H9 (cell line): ENCODE results near the gene FCN2. TPM values are rescaled to one million over a fixed set of nuclear protein-coding genes. Genes with fewer than 3 reads are reported as not detected.

Experiments
- DNase-seq: peaks from one replicate; pipeline ENCODE4 v3.0.0-alpha.2; 2017
- H2AFZ ChIP-seq: one replicate; pipeline ENCODE4 v1.6.1; 2013; ENCODE audit warnings: mild to moderate bottlenecking, low read length, control low read depth, moderate library complexity
- H2AK5ac ChIP-seq: 2 replicates; pipeline ENCODE4 v1.6.1; 2013; ENCODE audit warnings: low read length, control low read depth, mixed read lengths; ENCODE audit not compliant: insufficient read length
- H2BK120ac ChIP-seq: one replicate; pipeline ENCODE4 v1.6.1; 2013; ENCODE audit warnings: low read depth, mild to moderate bottlenecking, low read length, control low read depth, inconsistent platforms; ENCODE audit not compliant: poor library complexity, severe bottlenecking
- H2BK12ac ChIP-seq: 2 replicates; pipeline ENCODE4 v1.6.1; 2013; ENCODE audit warnings: low read length, control low read depth, mixed read lengths, low read depth; ENCODE audit not compliant: insufficient read length
- H2BK15ac ChIP-seq: 2 replicates; pipeline ENCODE4 v1.6.1; 2013; ENCODE audit warnings: low read depth, low read length, control low read depth
- H2BK20ac ChIP-seq: one replicate; pipeline ENCODE4 v1.6.1; 2013; ENCODE audit warnings: low read depth, mild to moderate bottlenecking, low read length, control low read depth, inconsistent platforms; ENCODE audit not compliant: poor library complexity, severe bottlenecking
- H2BK5ac ChIP-seq: 2 replicates; pipeline ENCODE4 v1.6.1; 2013; ENCODE audit warnings: low read length, control low read depth, mixed read lengths; ENCODE audit not compliant: insufficient read length
- H3K14ac ChIP-seq: 2 replicates; pipeline ENCODE4 v1.6.1; 2013; ENCODE audit warnings: low read length, control low read depth; ENCODE audit not compliant: insufficient read depth
- H3K18ac ChIP-seq: 2 replicates; pipeline ENCODE4 v1.6.1; 2013; ENCODE audit warnings: low read depth, mild to moderate bottlenecking, mixed read lengths, low read length, control low read depth; ENCODE audit not compliant: insufficient read length
- H3K23ac ChIP-seq: 2 replicates; pipeline ENCODE4 v1.6.1; 2013; ENCODE audit warnings: low read length, control low read depth, mixed read lengths, low read depth; ENCODE audit not compliant: insufficient read length
- H3K23me2 ChIP-seq: 2 replicates; pipeline ENCODE4 v1.6.1; 2013; ENCODE audit warnings: low read depth, mild to moderate bottlenecking, mixed read lengths, low read length, control low read depth; ENCODE audit not compliant: insufficient read length, poor library complexity, severe bottlenecking
- H3K27ac ChIP-seq: 2 replicates; pipeline ENCODE4 v1.5.1; 2013; ENCODE audit warnings: low read length, control low read depth, mixed read lengths, low read depth; ENCODE audit not compliant: insufficient read length
- H3K27me3 ChIP-seq: 2 replicates; pipeline ENCODE4 v1.6.1; 2013; ENCODE audit warnings: low read length, control low read depth, inconsistent platforms; ENCODE audit not compliant: insufficient read depth
- H3K4ac ChIP-seq: 2 replicates; pipeline ENCODE4 v1.6.1; 2013; ENCODE audit warnings: low read depth, mild to moderate bottlenecking, control low read depth, inconsistent platforms, low read length, moderate library complexity
- H3K4me1 ChIP-seq: 2 replicates; pipeline ENCODE4 v1.6.1; 2013; ENCODE audit warnings: low read length, control low read depth, inconsistent platforms; ENCODE audit not compliant: insufficient read depth
- H3K4me2 ChIP-seq: 2 replicates; pipeline ENCODE4 v1.6.1; 2013; ENCODE audit warnings: low read length, control low read depth, mixed read lengths; ENCODE audit not compliant: insufficient read length, insufficient read depth
- H3K56ac ChIP-seq: 2 replicates; pipeline ENCODE4 v1.6.1; 2013; ENCODE audit warnings: low read depth, mild to moderate bottlenecking, mixed read lengths, low read length, control low read depth; ENCODE audit not compliant: insufficient read length
- H3K79me1 ChIP-seq: 2 replicates; pipeline ENCODE4 v1.6.1; 2013; ENCODE audit warnings: low read depth, mild to moderate bottlenecking, moderate library complexity, low read length, control low read depth, inconsistent platforms; ENCODE audit not compliant: insufficient read depth, poor library complexity, severe bottlenecking
- H3K79me2 ChIP-seq: 2 replicates; pipeline ENCODE4 v1.6.1; 2013; ENCODE audit warnings: low read length, control low read depth, inconsistent platforms; ENCODE audit not compliant: insufficient read depth
- H3K9ac ChIP-seq: 2 replicates; pipeline ENCODE4 v1.6.1; 2013; ENCODE audit warnings: low read length, control low read depth, mixed read lengths; ENCODE audit not compliant: insufficient read length; ENCODE audit errors: extremely low read depth
- H3K9me3 ChIP-seq: one replicate; pipeline ENCODE4 v1.6.1; 2013; ENCODE audit warnings: low read depth, low read length, inconsistent platforms; ENCODE audit not compliant: control insufficient read depth
- H3T11ph ChIP-seq: one replicate; pipeline ENCODE4 v1.6.1; 2013; ENCODE audit warnings: mild to moderate bottlenecking, low read length, control low read depth, inconsistent platforms
- H4K20me1 ChIP-seq: one replicate; pipeline ENCODE4 v1.6.1; 2013; ENCODE audit not compliant: control insufficient read depth, insufficient read length, insufficient read depth
- H4K5ac ChIP-seq: 2 replicates; pipeline ENCODE4 v1.6.1; 2013; ENCODE audit warnings: low read depth, mild to moderate bottlenecking, mixed read lengths, low read length, control low read depth; ENCODE audit not compliant: insufficient read length
- H4K8ac ChIP-seq: replicated peaks from 2 replicates; pipeline ENCODE4 v1.6.1; 2013; ENCODE audit warnings: low read length, control low read depth, mixed read lengths, low read depth; ENCODE audit not compliant: insufficient read length
- H4K91ac ChIP-seq: 2 replicates; pipeline ENCODE4 v1.6.1; 2013; ENCODE audit warnings: low read depth, mild to moderate bottlenecking, moderate library complexity, mixed read lengths, low read length, control low read depth; ENCODE audit not compliant: insufficient read length
- H3K27ac Mint-ChIP-seq, 3 experiments: 2 replicates in 2 of 3; 3 replicates in 1 of 3; pipeline ENCODE4 v1.8.0; 2020 to 2021; ENCODE audit warnings: mixed read lengths in 3 of 3, mild to moderate bottlenecking in 1 of 3, moderate library complexity in 1 of 3
- H3K27me3 Mint-ChIP-seq: 2 replicates; pipeline ENCODE4 v1.8.0; 2021; ENCODE audit warnings: low read depth, mild to moderate bottlenecking, moderate library complexity, mixed read lengths
- H3K36me3 Mint-ChIP-seq, 3 experiments: 2 replicates in 2 of 3; 3 replicates in 1 of 3; pipeline ENCODE4 v1.8.0; 2020 to 2021; ENCODE audit warnings: low read depth in 3 of 3, mixed read lengths in 3 of 3; ENCODE audit not compliant: insufficient read depth in 1 of 3
- H3K4me1 Mint-ChIP-seq, 2 experiments: 2 replicates each; pipeline ENCODE4 v1.8.0; 2020; ENCODE audit warnings: mixed read lengths in 2 of 2
- H3K4me3 Mint-ChIP-seq, 2 experiments: 2 replicates in 1 of 2; 3 replicates in 1 of 2; pipeline ENCODE4 v1.8.0; 2020 to 2021; ENCODE audit warnings: mild to moderate bottlenecking in 2 of 2, mixed read lengths in 2 of 2, moderate library complexity in 1 of 2
- H3K9me3 Mint-ChIP-seq, 2 experiments: 2 replicates in 1 of 2; 3 replicates in 1 of 2; pipeline ENCODE4 v1.8.0; 2020; ENCODE audit warnings: mild to moderate bottlenecking in 2 of 2, mixed read lengths in 2 of 2, moderate library complexity in 1 of 2
- CTCF ChIP-seq: fragments of 200-600 bp; sonication (generic); conservative IDR thresholded peaks from 3 replicates; pipeline ENCODE4 v1.8.0; 2021; ENCODE audit warnings: antibody characterized with exemption, mild to moderate bottlenecking
- WGBS: extraction: QIAGEN DNeasy Blood & Tissue Kit; methylation state at CpG from one replicate; pipeline ENCODE4 v1.1.7; 2013; ENCODE audit warnings: missing lambda C conversion rate, low lambda C conversion rate, mixed read lengths; ENCODE audit not compliant: insufficient read length; ENCODE audit errors: extremely low coverage; 5-methylcytosine and 5-hydroxymethylcytosine counted together
- total RNA-seq: library from RNA; stranded (reverse); gene quantifications from 2 replicates; pipeline ENCODE4 v1.2.1, GENCODE V29; 2021

FCN2 gene
- total RNA-seq, 1 experiment from 2014 or later = not detected

- H3K4me3 Mint-ChIP-seq = no peak overlapping the region
- no peaks in the 10 kb centered on the region for H3K23me2 ChIP-seq
- H2BK15ac ChIP-seq = no peak overlapping the region
- no peak for TF ChIP-seq CTCF
- no peaks in the 10 kb centered on the region for H3K27me3 ChIP-seq
- no peak overlapping the region for H3K9ac ChIP-seq
- no peak overlapping the region for H2AFZ ChIP-seq
- peaks cover 0 to under 1% (median 0%) of the 10 kb centered on the region in 3 experiments; a peak in 2 of 7 replicates for H3K36me3 Mint-ChIP-seq
- no peaks in the 10 kb centered on the region for H3K79me2 ChIP-seq
- no peak overlapping the region for H4K5ac ChIP-seq
- H3K14ac ChIP-seq = no peak overlapping the region; the same call in 1 of the 2 replicates
- H3K27ac ChIP-seq = no peak overlapping the region
- WGBS = no CpG with 5 or more reads among the region's 14 CpGs
- no peak overlapping the region for H3K23ac ChIP-seq
- no peak for DNase-seq
- no peak overlapping the region for H4K8ac ChIP-seq
- H2AK5ac ChIP-seq = no peak overlapping the region
- H3K4me1 ChIP-seq = no peaks in the 10 kb centered on the region
- H3K27ac Mint-ChIP-seq = no peak overlapping the region
- H3K4ac ChIP-seq = no peak overlapping the region
- no peak overlapping the region for H2BK12ac ChIP-seq
- no peaks in the 10 kb centered on the region for H3K79me1 ChIP-seq
- peaks cover under 1 to 1% of the 10 kb centered on the region in 2 experiments; a peak in 4 of 5 replicates for H3K9me3 Mint-ChIP-seq
- H3K56ac ChIP-seq = no peak overlapping the region
- no peak overlapping the region for H3K4me2 ChIP-seq
- no peaks in the 10 kb centered on the region for H3K9me3 ChIP-seq
- no peaks in the 10 kb centered on the region; the same call in 1 of the 2 replicates for H3K27me3 Mint-ChIP-seq
- no peak overlapping the region for H3T11ph ChIP-seq
- H2BK120ac ChIP-seq = no peak overlapping the region
- H3K4me1 Mint-ChIP-seq = peaks cover 0 to 4% of the 10 kb centered on the region in 2 experiments; a peak in 2 of 4 replicates
- H4K91ac ChIP-seq = no peak overlapping the region
- H3K18ac ChIP-seq = no peak overlapping the region
- no peaks in the 10 kb centered on the region for H4K20me1 ChIP-seq
- no peak overlapping the region for H2BK5ac ChIP-seq
- H2BK20ac ChIP-seq = no peak overlapping the region
Observed at GRCh38 chr9:134888603-134889190, 8.1 kb downstream of the FCN2 start.
